CD4-positive, alpha-beta T cell treated with Interleukin-17A for 1 hour (primary cell): ENCODE results near the gene ERCC2.
"Not testable (repeated sequence)": the region's sequence is repeated elsewhere in the genome, so short reads cannot be mapped to it uniquely, and the experiment has no call there.

ENCODE experiments used
- DNase-seq: peaks from one replicate; pipeline ENCODE4 v3.0.0-alpha.2; 2020

The ERCC2 gene

DNA sequence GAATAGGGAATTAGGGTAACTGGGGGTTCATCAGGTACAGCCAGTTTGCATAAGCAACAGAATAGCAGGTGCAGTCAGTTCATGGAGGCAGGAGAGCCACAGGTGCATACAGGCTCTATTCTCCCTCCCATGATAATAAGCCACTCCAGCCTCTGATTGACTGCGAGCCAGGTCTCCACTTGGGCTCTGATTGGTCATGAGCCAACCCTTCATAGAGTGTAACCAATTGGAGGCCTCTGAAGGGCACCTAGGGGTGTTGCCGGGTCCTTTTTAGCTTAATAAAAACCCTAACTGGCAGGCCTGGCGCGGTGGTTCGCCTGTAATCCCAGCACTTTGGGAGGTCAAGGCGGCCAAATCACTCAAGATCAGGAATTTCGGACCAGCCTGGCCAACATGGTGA is 39.0 kb downstream of the ERCC2 start:
- DNase-seq = no peak

DNA sequence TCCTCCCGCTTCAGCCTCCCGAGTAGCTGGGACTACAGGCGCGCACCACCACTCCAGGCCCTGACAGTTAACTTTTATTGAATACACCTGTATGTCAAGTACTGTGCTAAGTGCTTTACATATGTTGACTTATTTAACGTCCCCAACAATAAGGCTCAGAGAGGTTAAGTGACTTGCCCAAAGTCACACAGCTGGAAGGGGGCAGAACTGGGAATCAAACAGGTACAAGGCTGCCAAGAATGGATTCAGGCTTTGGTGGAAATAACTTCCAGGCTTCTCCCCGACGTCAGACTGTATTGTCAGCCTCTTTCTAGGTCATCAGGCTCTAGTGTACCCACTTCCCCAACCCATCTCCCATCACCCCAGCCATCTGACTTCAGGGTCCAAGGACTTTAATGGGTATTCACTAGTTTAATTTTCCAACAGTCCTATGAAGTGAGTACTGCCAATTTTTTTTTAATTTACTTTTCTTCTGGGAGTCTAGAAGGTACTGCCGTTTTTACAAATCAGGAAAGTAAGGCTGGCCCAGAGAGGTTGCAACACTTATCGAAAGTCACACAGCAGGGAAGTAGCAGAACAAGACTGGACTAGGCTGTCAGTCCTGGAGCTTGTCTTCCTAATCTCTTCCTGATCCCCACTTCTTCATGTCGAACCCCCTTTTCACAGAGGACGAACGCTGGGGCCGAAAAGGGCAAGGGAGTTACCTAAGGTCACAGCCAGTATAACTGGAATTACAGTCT is 42.8 kb downstream of the ERCC2 start:
- no peak for DNase-seq

DNA sequence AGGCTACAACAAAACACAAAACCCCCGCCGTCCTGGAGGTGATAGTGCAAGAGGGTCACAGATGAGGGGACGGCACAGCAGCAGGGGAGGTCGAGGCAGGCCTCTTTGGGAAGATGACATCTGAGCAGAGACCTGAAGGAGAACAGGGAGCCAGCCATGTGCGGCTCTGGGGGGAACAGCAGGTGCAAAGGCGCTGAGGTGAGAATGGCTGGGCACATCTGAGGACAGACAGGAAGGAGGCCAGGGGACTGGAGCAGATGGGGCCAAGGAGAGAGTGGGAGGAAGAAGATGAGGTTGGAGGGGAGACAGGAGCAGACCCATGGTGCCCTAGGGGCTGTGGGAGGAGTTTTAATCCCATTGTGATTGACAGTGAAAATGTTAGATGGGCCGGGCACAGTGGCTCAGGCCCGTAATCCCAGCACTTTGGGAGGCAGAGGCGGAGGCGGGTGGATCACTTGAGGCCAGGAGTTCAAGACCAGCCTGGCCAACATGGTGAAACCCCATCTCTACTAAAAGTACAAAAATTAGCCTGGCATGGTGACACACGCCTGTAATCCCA is 45.9 kb downstream of the ERCC2 start:
- no peak for DNase-seq

DNA sequence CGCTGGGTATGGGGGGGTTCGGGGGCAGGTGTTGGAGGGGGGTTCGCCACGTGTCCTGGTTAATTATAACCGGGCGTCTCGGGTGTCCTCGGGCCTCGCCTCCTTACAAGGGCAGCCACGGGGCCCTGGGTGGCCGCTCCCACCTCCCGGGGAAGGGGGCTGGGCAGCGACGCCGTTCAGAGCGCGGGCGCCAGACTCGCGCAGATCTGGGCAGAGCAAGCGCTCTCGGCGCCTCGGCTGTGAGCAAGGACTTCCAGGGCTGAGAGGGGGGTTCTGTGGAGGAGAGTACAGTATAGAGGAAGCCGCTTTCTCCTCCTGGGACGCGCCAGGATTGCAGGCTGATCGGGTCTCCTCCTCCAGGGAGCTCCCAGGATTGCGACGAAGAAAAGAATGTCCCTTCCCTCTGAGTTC is 46.7 kb downstream of the ERCC2 start:
- DNase-seq = no peak

DNA sequence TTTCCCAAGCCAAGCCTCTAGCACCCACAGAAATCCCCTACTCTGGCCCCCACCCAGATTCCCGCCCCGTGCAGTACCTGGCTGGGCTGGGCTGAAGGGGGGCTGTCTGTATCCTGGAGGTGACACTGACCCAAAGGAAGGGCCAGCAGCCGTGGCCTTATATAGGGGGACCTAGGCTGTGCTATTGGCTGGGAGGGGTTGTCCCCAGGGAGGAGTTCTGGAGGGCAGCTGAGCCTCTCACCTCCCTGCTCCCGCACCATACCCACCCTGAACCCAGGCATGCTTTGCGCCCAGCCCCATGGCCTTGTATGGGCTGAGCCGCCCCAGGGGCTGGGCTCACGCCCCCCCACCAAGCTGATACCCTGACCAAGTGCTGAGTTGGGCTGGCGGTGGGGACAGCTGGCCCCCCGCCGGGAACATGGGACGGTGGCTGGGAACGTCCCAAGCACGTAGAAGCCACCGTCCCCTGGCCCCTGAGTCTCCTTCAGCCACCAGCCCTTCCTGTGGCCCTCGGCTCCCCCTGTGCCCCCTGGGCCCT is 47.6 kb downstream of the ERCC2 start, which contains the start of gene CKM:
Gene CKM (minus strand): TSS at position 132 of the 538 bp plus-strand sequence. CDS start 3,162 bp downstream, outside the sequence.
- DNase-seq = no peak

DNA sequence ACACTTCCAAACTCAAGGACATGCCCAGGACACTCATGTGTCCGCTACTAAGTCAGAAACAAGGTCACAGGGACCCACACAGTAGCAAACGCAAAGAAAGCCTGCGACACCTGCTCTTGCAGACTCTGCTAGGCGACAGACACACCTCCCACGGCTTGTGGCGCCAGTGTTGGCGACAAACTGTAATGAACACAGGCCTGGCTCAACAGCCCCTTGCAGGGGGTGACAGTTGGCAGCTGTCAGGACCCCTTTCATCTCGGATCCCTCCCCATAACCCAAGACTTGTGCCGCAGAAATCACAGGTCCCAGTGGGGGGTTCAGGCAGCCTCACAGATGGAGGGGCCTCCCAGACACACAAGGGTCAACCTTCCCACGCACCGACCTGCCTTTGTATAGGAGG is 48.1 kb downstream of the ERCC2 start:
- no peak for DNase-seq

DNA sequence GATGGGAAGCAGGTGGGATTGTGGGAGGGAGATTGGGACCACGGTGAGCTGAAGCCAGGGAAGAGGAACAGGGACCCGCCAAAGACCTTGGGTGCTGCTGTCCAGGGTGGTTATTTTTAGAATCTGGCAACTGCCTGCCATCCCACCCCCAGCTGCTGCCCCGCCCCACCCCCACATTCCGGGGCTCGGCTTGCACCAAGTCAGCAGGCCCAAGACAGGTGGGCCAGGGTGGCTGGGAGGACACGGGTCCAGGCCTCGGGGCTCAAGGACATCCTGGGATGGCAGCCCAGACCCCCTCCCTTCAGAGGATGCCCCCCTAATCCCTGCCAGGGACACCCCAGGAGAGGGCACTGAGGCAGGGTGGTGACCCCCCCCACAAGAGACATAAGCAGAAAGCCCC is 48.5 kb downstream of the ERCC2 start:
- DNase-seq = no peak

DNA sequence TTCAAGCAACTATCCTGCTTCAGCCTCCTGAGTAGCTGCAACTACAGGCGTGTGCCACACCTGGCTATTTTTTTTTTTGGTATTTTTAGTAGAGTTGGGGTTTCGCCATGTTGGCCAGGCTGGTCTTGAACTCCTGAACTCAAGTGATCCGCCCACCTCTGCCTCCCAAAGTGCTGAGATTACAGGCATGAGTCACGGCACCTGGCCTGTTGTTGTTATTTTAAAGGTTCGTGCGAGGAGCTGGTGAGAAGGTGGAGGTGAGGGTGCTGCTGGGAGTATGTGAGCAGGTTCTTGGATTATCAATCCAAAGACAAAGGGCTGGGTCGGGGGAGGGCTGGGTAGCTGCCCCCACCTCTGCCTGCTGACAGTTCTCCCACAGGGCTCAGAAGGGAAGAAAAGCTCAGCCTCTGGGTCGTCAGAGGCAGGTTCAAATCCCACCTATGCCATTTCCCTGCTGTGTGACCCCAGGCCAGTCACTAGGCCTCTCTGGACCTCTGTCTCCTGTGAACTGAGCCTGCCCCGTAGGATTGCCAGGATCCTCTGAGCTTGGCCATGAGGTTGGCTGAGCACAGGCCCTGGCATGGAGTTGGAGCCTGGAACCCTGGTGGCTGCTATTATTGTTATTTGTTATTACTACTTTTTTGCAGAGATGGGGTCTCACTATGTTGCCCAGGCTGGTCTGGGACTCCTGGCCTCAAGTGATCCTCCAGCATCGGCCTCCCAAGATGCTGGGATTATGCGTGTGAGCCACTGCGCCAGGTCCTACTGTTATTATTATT is 49.2 kb downstream of the ERCC2 start:
- no peak for DNase-seq

DNA sequence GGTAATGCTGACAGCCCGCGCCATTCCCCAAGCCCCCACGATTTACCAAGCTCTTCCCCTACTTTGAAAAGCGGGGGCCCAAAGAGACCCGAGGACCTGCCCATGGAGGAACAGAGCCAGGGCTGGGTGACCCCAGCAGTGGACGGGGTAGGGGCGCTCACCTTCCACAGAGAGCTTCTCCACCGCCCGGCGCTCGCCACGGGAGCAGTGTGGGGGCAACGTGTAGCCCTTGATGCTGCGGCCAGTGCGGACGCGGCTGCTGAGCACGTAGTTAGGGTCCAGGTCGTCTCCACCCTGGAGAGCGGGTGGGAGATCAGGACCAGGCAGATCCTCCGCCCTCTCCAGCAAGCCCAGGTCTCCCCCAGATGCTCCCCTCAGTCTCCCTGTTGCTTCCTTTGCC is 55.1 kb downstream of the ERCC2 start:
- DNase-seq = no peak

DNA sequence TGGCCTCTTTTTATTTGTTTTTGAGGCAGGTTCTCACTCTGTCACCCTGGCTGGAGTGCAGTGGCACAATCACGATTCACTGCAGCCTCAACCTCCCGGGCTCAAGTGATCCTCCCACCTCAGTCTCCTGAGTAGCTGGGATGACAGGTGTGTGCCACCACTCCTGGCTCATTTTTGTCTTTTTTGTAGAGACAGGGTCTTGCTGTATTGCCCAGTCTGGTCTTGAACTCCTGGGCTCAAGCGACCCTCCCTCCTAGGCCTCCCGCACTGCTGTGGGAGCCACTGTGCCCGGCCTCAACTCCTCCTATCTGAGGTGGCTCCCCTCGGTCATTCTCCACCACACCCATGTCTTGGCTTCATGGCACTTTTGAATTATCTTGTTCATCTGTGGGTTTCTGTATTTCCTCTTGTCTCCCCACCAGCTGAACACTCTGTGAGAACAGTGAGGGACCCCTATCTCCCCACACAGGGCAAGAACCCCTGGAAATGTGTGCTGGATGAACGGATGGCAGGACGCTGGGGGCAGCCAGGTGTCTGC is 55.6 kb downstream of the ERCC2 start:
- no peak for DNase-seq

DNA sequence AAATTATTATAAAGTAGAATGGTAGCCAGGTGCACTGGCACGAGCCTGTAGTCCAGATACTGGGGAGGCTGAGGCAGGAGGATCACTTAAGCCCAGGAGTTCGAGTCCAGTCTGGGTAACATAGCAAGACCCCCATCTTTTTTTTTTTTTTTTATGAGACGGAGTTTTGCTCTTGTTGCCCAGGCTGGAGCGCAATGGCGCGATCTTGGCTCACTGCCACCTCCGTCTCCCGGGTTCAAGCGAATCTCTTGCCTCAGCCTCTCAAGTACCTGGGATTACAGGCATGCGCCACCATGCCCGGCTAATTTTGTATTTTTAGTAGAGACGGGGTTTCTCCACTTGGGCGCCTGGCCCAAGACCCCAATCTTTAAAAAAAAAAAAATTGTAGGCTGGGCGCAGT is 58.1 kb downstream of the ERCC2 start:
- DNase-seq = not testable (repeated sequence)

DNA sequence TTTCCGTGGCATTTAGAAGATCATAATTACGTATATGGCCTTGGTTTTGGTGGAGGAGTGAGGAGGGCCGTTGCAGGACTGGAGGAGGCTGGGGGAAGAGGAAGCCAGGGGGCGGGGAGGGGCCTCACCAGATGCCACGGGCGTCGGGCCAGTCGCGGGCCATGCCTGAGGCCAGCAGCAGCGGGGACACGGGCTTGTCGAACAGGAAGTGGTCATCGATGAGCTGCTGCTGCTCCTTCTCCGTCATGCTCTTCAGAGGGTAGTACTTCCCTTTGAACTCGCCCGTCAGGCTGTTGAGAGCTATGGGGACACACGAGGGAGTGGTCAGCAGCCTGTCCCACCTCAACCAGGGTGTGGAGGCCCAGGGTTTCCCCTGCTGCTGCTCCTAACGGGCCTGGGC is 58.8 kb downstream of the ERCC2 start:
- DNase-seq = no peak

DNA sequence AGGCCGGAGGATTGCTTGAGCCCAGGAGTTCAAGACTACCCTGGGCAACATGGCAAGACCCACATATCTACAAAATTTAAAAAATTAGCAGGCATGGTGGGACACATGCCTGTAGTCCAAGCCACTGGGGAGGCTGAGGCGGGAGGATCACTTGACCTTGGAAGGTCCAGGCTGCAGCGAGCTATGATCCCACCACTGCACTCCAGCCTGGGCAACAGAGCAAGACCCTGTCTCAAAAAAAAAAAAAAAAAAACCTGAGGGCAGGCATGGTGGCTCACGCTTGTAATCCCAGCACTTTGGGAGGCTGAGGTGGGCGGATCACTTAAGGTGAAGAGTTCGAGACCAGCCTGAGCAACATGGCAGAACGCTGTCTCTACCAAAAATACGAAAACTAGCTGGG is 61.1 kb downstream of the ERCC2 start:
- not testable (repeated sequence) for DNase-seq

DNA sequence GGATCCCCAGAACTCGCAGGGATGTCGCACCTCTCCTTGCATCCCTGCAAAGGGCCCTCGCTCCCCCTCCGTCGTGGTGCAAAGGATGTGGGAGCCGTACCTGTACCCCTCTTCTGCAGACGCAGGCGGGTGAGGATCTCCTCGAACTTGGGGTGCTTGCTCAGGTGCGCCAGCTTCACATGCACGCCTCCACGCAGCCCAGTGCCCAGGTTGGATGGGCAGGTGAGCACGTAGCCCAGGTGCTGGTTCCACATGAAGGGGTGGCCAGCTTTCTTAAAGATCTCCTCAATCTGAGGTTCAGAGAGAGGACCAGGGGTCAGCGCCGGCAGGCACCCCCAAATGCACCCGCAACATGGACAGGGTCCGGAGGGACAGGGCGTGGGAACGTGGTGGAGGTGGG is 63.0 kb downstream of the ERCC2 start:
- DNase-seq = no peak

DNA sequence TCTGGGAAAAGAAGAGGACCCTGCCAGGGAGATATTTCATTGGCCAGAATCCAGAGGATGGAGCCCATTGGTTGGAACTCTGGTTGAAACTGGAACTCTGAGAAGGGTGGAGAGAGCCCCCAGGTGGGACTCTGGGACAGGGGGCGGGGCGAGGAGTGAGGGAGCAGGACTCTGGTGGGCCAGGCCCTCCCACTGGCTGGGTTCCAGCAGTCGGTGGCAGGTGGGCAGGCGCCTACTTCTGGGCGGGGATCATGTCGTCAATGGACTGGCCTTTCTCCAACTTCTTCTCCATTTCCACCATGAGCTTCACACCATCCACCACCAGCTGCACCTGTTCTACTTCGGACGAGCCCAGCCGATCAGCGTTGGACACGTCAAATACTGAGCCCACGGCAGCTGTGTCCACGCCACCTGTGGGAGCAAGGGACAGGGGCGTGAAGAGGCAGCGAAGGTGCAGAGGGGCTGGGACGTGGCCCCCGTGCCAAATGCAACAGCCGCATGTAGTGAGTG is 63.8 kb downstream of the ERCC2 start:
- DNase-seq = no peak

DNA sequence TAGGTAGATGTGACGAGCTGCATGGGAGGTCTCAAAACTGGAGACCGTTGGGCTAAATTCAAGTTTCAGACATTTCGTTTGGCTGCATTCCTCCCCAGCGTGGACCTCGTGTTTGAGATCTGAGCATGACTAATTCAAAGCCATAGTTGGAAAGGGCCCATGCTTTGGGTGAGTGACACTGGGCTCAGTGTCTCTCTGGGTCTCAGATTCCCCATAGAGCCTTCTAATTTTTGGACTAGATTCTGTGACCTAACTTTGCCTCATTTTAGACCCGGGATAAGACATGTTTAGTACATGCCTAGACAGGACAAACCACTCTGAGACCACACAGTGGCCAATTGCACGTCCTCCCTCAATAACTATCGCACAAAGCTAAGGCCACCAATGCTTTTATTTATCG is 64.3 kb downstream of the ERCC2 start:
- no peak for DNase-seq

DNA sequence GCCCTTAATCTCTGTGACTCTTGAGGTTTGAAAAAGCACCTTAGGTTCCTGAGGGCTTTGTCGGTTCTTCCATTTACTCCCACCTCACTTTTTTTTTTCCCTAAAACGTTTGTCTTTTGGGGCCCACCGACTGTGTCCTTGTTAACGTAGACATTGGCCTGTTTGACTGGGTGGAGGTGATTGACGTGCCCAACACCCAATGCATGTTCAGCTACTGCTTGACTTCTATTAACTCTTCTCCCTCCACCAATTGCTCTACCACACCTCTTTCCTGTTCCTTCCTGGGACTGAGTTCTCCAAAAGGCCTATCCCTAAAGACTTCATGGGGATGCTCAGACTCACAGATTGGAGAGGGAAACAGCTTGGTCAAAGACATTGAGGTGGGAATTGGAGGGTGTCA is 65.0 kb downstream of the ERCC2 start:
- DNase-seq = no peak

DNA sequence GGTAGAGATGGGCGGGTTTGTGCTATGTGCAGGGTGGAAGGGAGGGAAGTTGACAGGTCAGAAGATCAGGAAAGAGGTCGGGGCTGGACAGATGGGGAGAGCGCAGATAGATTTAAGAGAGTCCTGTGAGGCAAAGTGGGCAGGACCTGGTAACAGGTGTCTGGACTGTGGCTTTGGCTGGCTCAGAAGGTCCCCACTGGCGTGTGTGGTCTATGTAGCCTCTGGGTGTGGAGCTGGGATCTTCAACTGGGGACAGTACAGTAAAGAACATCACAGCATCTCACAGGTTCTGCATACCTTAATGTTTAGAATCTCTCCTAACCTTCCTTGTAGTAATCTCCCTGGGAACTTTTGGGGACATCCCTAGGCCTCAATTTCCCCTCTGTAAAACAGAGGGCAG is 65.4 kb downstream of the ERCC2 start:
- DNase-seq = no peak

DNA sequence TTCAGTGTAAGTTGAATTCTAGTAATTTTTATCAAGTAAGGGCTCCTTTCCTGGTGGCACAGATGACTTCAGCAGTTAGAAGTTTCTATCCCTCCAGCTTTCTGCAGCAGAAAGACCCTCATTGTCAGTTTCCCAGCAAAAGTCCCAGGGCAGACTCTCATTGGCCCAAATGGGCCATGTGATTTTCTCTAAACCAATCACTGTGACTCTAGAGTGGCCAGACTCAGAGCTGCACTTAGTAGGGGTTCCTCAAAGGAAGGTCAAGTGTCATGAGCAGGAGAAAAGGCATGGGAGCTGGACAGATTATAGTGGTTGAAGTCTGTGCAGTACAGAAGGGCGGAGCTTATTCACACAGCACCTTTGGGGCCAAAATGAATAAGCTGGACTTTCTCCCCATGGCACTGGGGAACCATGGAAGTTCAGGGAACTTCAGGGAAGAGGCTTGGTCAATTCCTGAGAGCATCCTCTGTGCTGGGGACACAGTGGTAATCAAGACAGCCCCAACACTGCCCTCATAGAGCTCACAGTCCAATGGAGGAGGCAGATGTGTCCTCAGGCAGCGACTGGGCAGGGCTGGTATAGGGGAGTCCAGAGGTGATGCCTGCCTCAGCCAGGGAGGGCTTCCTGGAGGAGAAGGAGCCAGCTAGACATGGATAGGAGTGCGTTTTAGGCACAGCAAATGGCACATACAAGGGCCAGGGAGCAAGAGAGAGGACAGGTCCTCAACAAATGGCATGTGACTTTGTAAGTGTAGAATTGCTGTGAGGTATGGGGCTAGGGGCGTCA is 66.0 kb downstream of the ERCC2 start:
- no peak for DNase-seq

DNA sequence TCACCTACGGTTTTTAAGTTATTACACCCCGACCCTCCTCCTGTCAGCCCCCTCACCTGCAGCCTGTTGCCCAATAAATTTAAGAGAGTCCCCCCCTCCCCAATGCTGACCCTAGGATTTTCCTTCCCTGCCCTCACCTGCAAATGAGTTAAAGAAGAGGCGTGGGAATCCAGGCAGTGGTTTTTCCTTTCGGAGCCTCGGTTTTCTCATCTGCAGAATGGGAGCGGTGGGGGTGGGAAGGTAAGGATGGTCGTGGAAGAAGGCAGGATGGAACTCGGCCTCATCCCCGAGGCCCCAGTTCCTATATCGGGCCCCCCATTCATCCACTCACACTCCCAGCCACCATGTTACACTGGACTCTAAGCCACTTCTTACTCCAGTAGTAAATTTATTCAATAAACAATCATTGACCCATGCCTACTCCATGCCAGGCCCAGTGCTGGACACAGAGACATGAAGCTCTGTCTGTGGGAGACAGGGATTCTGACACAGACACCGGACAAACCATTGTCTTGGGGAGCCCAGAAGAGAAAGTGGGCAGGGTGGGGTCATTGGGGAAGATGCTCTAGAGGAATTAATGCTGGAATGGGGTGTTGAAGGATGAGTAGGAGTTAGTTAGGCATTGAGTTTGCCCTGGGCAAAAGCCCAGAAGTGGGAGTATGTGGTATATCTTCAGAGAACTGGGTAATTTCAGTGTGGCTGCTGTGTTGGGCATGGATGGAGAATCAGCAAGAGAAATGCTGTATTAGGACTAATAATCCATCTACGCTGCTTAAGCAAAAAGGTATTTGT is 66.9 kb downstream of the ERCC2 start:
- DNase-seq = no peak

DNA sequence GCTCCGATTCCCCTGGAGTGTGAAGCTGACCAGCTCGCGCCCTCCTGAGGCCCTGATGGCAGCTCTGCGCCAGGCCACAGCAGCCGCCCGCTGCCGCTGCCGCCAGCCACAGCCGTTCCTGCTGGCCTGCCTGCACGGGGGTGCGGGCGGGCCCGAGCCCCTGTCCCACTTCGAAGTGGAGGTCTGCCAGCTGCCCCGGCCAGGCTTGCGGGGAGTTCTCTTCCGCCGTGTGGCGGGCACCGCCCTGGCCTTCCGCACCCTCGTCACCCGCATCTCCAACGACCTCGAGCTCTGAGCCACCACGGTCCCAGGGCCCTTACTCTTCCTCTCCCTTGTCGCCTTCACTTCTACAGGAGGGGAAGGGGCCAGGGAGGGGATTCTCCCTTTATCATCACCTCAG is 68.0 kb downstream of the ERCC2 start:
- no peak for DNase-seq
